ENCODE measurements around the gene RYK.

- TF ChIP-seq CTCF (IDR thresholded peaks at IDR 0.05) = no peak
- no peak for TF ChIP-seq EZH2phosphoT487 (IDR thresholded peaks at IDR 0.05)
- no peak for TF ChIP-seq EZH2 (IDR thresholded peaks at IDR 0.05)
These were observed 19.5 kb downstream of the RYK start for GRCh38 chr3:134231131-134231530.
